CD4-positive, alpha-beta T cell treated with Interleukin-12 subunit alpha and Interleukin-12 subunit beta, for 1 hour (primary cell): ENCODE data around the gene PANX2.
A peak's percentile ranks its signal among the peaks of the same experiment; 100 is the strongest.

Experiments used
- DNase-seq: peaks from one replicate; pipeline ENCODE4 v3.0.0-alpha.2; 2020

PANX2 gene

DNA sequence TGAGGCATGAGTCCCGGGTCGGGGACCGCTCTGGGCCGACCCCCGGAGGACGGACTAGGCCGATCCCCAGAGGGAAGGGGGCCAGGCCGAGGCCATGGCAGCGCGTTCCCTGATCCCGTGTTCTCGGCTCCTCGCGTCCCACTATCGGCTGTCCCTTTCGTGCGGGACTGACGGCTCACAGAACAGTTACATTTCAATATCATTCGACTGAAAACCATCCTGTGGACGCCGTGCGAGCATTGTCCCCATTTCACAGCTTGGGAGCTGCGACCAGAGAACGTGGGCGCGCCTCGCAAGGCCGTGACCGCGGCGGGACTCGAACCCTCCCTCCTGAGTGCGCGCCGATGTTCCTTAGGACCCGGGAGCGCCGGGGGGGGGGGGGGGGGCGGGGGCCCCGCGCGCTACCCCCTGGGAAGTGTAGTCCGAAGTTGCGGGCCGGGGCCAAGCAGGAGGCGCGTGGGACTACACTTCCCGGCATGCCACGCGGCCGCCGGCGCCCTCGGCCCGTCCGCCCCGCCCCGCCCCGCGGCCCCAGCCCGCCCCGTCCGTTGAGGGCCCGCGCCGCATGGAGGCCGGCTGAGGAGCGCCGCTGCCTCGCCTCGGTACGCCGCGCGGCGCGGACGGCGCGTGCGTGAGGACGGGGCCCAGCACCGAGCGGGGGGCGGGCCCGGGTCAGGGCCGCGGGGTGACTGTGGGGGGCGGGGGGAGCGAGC, 15.0 kb downstream of the PANX2 start, which contains the start of gene TRABD:
TRABD (plus strand) TSS at position 539 of the 713 bp plus-strand sequence. CDS start 7,148 bp downstream, outside the sequence.
- peak; percentile 92 for DNase-seq

DNA sequence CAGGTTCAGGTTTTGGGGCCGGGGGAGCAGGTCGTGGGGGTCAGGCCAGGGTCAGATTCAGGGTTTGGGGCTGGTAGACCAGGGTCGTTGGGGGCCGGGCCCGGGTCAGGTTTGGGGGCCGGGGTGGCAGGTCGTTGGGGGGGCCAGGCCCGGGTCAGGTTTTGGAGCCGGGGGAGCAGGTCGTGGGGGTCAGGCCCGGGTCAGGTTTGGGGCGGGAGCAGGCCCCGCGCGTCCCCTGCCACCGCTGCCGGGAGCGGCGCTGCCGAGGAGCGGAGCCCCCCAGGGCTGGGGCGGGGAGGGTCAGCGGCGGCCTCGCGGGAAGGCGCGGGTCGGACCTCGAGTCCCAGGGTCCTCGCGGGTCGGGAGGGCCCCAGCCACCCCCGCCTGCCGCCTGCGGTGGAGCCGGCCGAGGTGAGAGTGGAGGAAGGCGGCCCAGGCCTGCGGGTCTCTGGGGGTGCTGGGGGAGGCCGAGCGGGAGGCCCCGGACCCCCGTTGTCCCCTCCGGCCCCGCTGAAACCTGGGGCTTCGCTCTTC, 15.7 kb downstream of the PANX2 start:
- DNase-seq, result peak; percentile 11

DNA sequence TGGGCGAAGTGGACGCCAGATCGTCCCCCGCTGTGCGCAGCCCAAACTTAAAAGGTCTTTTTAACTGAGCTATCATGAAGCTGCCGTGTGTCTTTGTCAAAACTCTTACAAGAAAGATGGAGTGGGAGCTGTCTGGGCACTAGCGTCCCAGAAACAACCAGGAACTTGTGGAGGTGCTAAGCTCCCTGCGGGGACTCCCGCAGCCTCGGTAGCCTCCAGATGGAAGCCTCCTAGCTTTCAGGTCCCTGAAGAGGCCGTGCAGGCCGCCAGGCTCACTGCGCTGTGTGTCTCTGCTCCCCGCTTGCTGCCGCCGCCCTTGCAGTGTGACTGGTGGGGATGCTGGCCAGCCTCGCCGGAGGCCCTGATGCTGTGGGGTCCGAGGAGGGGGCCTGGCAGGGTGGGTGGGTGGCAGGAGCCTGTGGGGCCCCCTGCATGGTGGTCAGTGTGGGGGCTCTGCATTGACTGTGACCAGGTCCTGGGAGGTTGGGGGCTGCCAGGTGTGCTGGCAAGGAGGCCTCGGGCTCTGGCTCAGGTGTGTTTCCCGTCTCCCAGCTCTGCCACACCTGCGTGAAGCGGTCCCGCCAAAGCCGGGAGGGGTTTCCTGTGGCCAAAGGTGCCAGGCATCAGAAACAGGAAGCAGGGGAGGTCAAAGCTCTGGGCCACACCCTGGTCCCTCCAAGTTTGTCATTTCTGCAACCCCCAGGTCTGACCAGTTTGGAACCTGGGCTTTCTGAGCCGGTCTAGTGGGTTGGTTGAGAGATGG, 16.4 kb downstream of the PANX2 start:
- DNase-seq, result peak; percentile 41

DNA sequence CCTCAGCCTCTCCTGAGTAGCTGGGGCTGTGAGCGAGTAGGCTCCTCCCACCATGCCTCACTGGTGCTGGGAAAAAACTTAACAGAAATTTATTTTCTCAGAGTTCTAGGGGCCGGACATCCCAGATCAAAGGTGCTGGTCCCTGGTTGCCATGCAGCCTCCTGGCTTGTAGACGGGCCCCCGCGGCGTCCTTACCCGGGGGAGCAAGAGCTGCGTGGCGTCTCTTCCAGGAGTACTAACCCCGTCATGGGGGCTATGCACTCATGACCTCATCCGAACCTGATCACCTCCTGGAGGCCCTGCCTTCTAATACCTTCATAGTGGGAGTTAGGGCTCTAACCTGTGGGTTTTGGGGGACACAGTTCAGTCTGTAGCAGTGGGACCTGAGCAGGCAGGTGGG, 17.8 kb downstream of the PANX2 start:
- DNase-seq, result no peak

DNA sequence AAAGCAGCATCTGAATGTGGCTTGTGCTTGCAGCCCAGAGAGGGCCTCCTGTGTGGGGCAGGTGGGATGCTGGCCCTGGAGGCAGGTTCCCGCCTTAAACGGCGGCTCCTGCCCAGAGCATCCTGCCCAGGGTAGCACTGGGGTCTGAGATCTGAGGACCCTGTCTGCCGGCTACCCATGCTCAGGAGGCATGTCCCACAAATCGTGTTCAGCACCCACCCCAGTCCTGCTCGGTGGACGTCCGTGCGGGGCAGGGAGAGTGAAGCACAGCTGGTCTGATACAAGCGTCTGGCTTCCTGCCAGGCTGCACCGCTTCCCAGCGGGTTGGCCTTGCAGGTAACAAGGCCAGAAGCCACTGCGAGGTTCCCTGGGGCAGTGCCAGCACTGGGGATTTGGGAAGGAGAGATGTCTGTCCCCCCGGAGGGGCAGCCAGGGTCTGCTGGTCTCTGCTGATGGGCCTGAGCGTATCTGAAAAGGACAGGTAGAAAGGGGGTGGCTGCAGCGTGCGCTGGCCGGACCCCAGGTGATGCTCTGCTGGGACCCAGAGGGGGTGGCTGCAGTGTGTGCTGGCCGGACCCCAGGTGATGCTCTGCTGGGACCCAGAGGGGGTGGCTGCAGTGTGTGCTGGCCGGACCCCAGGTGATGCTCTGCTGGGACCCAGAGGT, 18.8 kb downstream of the PANX2 start:
- no peak for DNase-seq

DNA sequence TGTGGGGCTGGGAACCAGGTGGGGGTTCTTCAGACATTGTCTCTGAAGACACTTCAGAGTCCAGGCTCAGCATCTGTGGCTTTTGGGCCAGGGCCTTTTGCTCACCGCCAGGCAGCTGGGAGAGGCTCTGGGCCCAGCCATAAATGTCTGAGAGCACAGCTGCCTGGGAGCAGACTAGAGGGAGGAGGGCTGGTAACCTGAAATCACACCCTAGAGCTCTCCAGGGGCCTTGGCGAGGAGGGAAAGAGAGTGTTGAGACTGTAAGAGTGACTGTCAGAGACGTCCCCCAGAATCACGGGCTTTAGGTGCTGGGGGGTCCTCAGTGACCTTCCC, 19.3 kb downstream of the PANX2 start:
- no peak for DNase-seq

DNA sequence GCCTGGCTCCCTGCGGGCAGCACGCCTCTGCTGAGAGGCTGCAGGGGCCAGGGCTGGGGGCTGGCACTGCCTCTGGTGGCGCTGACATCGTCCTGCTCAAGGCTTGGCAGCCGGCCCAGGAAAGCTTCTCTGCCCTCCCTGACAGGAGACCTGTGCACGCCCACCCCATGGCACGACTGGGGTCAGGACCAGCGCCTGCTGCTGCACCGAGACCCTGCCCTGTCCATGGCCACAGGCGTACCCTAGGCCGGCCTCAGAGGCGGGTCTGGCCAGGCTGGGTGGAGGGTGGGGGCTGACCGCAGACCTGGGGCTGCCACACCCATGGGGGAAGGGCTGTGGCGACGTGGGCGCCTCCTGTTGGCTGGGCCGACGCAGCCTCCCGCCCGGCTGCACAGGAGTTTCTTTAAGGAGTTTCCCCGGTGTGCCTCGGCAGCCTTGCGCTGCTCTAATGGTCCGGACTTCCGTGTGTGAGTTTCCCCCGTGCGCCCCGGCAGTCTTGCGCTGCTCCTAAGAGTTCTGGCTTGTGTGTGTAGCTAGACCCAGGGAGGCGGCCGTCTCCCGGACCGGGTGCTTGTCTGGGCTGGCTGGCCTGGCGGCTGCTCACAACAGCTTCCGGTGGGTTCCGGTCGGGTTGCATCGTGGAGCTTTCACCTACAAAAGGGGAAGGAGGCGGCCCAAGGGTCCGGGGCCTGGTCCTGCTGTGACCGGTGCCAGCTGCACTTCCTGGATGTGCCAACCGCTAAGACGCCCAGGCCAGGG, 19.8 kb downstream of the PANX2 start:
- peak; percentile 88 for DNase-seq

DNA sequence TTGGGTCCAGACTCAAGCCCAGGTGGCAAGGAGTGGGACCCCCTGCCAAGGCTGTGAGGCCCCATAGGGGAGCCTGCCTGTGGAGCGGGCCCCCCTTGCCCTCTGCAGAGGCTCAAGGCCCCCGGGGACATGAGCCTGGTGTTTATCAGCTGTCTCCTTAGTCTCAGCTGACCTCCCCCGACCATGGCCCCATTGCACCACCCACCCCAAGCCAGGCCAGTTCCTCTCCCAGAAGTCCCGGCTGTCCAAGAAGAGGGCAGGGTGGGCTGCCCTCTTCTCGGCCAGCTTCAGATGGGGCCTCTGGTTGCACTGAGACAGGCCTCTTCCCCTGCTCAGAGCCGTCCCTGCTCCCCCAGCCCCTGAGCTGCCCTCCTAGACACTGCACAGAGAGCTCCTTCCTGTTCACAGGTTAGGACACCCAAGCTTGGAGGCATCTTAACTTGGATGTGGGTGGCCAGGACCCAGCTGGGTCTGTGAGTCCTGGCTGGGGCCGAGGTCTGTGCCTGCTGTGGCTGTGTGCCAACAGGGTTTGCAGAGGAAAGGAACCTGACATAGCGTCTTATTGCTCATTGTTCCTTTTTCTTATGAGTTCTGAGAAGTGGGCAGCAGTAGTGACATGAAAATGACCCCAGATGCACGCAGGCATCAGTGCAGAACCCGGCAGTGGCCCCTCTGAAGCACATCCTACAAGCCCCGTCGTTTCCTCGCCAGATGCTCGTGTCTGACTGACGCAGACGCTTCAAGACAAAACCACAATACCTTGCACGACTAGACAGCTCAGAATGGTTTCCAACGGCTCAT, 20.6 kb downstream of the PANX2 start:
- peak; percentile 81 for DNase-seq

DNA sequence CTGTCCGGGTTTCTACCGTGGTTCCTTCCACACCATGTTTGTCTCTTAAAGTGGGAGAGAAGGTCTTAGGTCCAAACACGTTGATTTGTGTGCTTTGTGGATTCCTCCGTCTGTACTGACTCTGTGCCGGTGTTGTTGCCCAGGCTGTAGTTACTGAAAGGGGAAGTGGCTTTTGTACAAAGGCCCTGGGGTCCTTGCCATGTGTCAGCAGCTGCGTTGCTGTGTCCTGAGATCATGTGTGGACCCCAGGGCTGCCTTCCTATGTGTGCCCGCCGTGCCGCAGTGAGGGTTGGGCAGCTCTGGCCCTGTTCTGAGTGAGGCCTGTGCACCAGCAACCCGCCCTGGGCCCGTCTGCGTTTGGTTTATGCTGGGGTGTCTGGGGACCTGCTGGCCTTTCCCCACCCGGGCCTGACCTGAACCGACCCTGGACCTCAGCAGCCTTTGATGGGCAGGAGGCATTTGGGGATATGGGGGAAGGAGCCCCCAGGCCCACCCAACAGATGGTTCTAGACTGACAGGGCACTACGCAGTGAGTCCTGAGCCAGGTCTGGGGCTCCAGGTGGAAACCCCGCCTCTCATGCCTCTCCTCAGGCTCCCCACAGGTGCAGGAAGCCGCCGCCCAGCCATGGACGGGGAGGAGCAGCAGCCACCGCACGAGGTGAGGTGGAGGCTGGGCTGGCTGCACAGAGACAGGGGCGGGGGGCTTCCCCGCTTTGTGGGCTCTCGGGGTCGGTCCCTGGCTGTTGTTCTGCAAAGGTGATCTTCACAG, 22.1 kb downstream of the PANX2 start:
- DNase-seq, result peak; percentile 65

DNA sequence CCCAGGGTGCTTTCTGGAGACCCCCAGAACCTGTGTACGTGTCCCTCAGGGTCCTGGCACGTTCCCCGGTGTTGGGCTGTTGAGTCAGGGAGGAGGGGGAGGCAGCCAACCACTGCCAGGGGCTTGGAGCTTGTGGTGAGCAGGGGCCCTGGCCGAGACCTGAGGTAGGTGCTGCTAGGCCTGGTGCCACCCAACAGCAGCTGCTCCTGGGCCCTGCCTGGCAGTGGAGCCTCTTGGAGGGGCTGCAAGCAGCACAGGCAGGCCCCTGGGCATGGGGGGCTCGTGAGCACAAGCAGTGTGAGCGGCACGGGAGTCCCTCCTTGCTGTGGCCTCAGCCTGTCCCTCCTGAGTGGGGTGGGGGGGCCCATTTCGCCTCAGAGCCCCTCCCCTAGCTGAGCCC, 23.1 kb downstream of the PANX2 start:
- no peak for DNase-seq

DNA sequence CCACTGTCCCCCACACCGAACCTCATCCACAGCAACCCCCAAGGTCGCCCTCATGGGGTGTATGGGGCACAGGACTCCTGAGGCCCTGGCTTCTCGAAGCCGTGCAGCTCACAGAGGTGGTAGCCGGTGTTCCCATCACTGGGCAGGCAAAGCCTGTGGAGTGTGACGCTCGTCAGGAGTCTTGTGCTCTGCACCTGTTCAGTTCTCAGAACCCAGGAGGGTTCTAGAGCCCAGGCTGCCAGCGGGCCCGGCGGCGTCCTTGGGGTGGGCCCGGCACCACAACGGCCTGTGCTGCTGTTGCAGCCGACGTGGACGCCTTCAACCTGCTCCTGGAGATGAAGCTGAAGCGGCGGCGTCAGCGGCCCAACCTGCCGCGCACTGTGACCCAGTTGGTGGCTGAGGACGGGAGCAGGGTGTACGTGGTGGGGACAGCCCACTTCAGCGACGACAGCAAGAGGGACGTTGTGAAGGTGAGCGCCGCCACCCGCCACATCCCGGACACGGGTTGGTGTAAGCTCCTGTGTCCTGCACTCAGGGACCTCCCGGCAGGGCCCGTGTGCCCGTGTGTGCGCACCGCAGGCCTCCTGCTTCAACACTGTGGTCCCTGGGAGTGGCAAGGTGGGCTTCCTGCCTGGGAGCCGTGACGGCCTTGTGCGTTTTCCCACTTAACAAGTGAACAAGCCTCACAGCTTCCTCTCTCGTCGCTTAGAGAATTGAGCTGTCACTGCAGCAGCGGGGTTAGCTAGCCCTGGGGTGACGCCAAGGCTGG, 23.7 kb downstream of the PANX2 start:
- DNase-seq, result no peak

DNA sequence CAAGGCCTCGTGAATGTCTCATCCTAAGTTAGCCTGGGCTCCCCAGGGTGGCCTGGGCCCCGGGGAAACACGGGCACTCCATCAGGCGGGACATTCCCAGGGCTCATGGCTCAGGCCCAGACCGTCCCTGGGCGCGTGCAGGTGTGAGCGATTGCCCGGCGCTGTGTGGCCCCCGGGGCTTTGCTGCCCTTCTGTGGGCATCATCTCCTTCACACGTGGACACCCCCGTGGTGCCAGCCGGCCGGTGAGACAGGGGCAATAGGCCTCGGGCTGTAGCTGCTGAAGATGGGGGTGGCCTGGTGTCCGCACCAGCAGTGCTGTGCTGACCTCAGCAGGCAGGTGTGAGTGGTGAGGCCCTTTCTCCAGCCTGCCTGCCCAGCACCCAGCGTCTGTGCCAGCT, 25.7 kb downstream of the PANX2 start:
- no peak for DNase-seq

DNA sequence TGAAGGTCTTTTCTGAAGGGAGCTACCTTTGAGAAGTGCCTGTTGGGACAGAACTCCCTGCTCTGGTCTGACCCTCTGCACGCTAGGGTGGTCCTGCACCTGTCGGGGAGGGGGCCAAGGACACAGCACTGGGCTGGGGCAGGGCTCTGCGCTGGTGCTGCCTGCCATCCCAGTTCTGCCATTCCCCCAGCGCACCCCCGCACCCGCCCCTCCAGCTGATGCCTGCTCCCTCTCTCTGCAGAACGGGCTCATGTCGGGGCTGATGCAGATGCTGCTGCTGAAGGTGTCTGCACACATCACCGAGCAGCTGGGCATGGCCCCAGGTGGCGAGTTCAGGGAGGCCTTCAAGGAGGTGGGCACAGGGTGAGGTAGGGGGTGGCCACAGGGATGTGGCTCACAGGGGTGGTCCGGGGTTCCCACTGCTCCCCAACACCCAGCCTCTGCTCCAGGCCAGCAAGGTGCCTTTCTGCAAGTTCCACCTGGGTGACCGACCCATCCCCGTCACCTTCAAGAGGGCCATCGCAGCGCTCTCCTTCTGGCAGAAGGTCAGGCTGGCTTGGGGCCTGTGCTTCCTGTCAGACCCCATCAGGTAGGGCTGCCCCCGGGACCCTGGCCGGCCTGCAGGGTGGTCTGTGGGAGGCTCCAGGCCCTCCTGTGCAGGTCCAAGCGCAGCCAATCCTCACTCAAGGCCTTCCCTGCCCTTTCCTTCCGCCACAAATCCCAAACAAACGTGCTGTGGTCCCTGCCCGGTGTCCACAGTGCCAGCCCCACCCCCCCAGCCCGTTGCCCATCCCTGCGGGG, 26.7 kb downstream of the PANX2 start:
- DNase-seq, result no peak

DNA sequence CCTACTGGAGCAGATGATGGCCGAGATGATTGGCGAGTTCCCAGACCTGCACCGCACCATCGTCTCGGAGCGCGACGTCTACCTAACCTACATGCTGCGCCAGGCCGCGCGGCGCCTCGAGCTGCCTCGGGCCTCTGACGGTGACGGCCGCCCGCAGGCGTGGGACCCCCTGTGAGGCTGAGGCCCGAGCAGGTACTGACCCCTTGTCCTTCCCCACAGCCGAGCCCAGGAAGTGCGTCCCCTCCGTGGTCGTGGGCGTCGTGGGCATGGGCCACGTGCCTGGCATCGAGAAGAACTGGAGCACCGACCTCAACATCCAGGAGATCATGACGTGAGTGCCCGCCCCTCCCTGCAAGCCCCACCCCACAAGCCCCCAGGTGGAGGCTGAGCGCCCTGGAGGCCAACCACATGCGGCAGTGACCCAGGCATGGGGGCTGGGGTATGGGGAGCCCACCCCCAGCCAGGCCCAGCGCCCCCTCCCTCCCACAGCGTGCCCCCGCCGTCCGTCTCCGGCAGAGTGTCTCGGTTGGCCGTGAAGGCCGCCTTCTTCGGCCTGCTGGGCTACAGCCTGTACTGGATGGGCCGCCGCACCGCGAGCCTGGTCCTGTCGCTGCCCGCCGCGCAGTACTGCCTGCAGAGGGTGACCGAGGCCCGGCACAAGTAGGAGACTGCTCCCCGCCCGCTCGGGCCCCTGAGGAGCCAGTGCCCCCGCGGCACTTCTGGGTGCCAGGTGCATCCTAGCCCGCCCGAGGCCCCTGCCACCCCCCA, 27.5 kb downstream of the PANX2 start:
- no peak for DNase-seq

DNA sequence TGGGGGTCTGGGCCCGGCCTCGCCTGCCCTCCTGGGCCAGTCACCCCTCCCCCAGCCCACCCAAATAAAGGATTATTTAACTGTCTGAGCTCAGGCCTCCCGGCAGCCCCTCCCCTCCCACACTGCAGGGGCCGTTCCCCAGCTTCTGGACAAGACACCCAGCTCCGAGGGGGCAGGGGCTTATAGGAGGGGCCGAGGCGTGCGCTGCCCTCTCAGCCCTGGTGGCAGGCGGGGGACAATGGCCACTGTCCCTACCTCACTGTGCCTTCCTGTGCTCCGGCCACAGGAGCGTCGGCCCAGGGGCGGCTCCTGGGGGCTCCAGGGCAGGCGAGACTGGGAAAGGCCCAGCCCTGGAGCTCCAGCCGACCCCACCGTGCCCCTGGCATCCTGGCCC, 28.1 kb downstream of the PANX2 start:
- DNase-seq, result no peak

DNA sequence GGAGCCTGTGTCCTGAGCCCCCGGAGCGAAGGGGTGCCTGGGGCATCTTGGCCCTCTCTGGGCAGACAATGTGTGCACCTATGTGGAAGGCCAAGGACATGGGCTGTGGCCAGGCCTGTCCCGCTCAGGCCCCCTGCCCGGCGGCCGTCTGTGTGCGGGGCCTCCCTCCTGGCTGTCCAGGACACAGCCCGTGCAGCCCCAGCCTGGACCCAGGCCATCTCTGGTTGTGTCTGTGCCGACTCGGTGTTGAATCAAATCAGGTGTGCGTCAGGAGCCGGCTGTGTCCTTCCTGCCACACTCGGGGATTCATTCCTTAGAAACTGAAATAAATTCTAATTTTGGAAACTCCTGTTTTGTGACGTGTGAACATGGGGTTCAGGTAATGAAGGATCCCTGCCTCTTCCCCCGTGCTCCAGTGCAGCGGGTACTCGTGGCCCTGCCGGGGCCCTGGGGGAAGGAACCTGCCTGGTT, 28.8 kb downstream of the PANX2 start:
- no peak for DNase-seq

DNA sequence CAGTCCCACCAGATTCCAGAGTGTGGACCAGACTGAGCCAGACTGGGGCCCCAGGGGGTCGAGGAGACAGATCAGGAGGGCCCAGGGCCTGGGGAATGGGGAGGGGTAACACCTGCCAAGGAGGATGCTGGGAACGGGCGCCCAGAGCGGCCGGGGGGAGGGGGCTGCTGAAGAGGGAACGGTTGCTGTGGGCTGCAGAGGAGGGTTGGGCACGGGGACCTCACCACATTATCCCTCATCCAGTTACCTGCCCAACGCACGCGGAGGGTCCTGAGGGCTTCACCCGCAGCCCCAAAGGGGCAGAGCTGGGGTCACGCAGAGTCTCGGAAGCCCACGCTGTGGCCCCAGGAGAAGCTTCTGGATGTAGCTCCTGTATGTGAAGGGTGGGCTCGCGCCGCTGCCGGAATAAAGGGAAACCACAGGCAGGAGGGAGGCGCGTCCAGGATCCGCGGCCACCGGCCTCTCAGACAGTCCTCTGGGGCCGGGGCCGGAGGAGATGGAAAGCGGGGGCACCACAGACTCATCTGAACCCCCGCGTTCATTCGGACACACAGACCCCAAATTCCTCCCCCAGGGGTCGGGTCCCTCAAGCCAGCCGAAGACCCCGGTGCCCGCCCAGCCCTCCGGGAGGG, 29.4 kb downstream of the PANX2 start:
- DNase-seq, result no peak
